Measurements from ENCODE around the gene EFL1.

DNA sequence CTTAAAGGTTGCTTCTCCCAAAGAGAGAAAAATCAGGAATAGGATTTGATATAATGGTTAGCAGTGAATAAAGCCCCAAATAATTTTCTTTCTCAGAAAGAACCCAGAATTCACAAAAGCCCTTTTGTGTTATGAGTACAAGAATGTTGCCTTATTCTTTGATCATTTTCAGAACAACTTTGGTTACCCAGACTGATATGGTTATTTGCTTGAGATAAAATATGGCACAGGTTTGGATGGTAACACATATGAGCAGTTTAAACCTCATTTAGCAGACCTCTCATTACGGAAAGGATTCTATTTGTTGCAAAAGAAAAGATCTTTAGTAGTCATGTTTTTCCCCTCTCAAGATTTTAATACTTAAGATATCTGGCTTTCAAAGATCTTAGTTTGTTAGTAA is 111.9 kb downstream of the EFL1 start:
- TF ChIP-seq, protein P1, sequence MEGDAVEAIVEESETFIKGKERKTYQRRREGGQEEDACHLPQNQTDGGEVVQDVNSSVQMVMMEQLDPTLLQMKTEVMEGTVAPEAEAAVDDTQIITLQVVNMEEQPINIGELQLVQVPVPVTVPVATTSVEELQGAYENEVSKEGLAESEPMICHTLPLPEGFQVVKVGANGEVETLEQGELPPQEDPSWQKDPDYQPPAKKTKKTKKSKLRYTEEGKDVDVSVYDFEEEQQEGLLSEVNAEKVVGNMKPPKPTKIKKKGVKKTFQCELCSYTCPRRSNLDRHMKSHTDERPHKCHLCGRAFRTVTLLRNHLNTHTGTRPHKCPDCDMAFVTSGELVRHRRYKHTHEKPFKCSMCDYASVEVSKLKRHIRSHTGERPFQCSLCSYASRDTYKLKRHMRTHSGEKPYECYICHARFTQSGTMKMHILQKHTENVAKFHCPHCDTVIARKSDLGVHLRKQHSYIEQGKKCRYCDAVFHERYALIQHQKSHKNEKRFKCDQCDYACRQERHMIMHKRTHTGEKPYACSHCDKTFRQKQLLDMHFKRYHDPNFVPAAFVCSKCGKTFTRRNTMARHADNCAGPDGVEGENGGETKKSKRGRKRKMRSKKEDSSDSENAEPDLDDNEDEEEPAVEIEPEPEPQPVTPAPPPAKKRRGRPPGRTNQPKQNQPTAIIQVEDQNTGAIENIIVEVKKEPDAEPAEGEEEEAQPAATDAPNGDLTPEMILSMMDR (IDR thresholded peaks at IDR 0.05): no peak
- no peak for TF ChIP-seq POLR2A (IDR thresholded peaks at IDR 0.05)

All from heart left ventricle (tissue), 13 donors.